Loucy (cell line): ENCODE data around the gene ICAM1.

Experiments
- H2AFZ ChIP-seq: fragments of 200-600 bp; sonication (generic); 2 replicates; pipeline ENCODE4 v1.6.0; 2016; ENCODE audit warnings: antibody characterized with exemption, mild to moderate bottlenecking, low read length, moderate library complexity
- H3F3A ChIP-seq: fragments of 200-600 bp; 2 replicates; pipeline ENCODE4 v1.6.0; 2016; ENCODE audit warnings: antibody characterized with exemption, low read depth, mild to moderate bottlenecking
- H3K27me3 ChIP-seq: fragments of 200-600 bp; sonication (generic); 2 replicates; pipeline ENCODE4 v1.6.1; 2014; ENCODE audit warnings: low read length, mild to moderate bottlenecking; ENCODE audit not compliant: insufficient read depth, poor library complexity, severe bottlenecking
- H3K36me3 ChIP-seq: fragments of 200-600 bp; sonication (generic); 2 replicates; pipeline ENCODE4 v1.6.1; 2016; ENCODE audit warnings: low read length; ENCODE audit not compliant: insufficient read depth
- H3K4me1 ChIP-seq: fragments of 200-600 bp; sonication (generic); 2 replicates; pipeline ENCODE4 v1.5.1; 2014; ENCODE audit warnings: low read length, mild to moderate bottlenecking; ENCODE audit not compliant: insufficient read depth, poor library complexity, severe bottlenecking
- H3K4me2 ChIP-seq: fragments of 200-600 bp; sonication (generic); 2 replicates; pipeline ENCODE4 v1.6.0; 2014; ENCODE audit warnings: antibody characterized with exemption, low read length, low read depth, mild to moderate bottlenecking; ENCODE audit not compliant: poor library complexity, severe bottlenecking
- H3K4me3 ChIP-seq: fragments of 200-600 bp; sonication (generic); 2 replicates; pipeline ENCODE4 v1.5.1; 2014; ENCODE audit warnings: low read length, mild to moderate bottlenecking, mixed read lengths; ENCODE audit not compliant: poor library complexity, severe bottlenecking
- H3K79me2 ChIP-seq: fragments of 200-600 bp; sonication (generic); 2 replicates; pipeline ENCODE4 v1.6.1; 2014; ENCODE audit warnings: low read length; ENCODE audit not compliant: insufficient read depth
- H3K9ac ChIP-seq: fragments of 200-600 bp; sonication (generic); 2 replicates; pipeline ENCODE4 v1.6.0; 2014; ENCODE audit warnings: mild to moderate bottlenecking, low read depth, low read length, moderate library complexity; ENCODE audit not compliant: poor library complexity, severe bottlenecking
- H3K9me2 ChIP-seq: fragments of 200-600 bp; sonication (generic); replicated peaks from 2 replicates; pipeline ENCODE4 v1.6.1; 2016; ENCODE audit warnings: low read depth, low read length, mixed read lengths
- H3K9me3 ChIP-seq: fragments of 200-600 bp; sonication (generic); 2 replicates; pipeline ENCODE4 v1.6.1; 2014; ENCODE audit warnings: mild to moderate bottlenecking, antibody characterized with exemption, low read length, low read depth; ENCODE audit not compliant: insufficient read depth
- H4K20me1 ChIP-seq: fragments of 200-600 bp; sonication (generic); 2 replicates; pipeline ENCODE4 v1.6.0; 2014; ENCODE audit warnings: antibody characterized with exemption, low read length, mild to moderate bottlenecking; ENCODE audit not compliant: insufficient read depth, poor library complexity, severe bottlenecking
- EZH2phosphoT487 ChIP-seq: fragments of 200-600 bp; IDR thresholded peaks from 2 replicates; pipeline ENCODE4 v1.6.1; 2018; ENCODE audit warnings: antibody characterized with exemption, mild to moderate bottlenecking, moderate library complexity, borderline replicate concordance
- TF ChIP-seq, protein P1 (sequence below): fragments of 200-600 bp; sonication (generic); conservative IDR thresholded peaks from 2 replicates; pipeline ENCODE4 v1.5.1; 2014; ENCODE audit warnings: mild to moderate bottlenecking, antibody characterized with exemption, low read length

Gene ICAM1

DNA sequence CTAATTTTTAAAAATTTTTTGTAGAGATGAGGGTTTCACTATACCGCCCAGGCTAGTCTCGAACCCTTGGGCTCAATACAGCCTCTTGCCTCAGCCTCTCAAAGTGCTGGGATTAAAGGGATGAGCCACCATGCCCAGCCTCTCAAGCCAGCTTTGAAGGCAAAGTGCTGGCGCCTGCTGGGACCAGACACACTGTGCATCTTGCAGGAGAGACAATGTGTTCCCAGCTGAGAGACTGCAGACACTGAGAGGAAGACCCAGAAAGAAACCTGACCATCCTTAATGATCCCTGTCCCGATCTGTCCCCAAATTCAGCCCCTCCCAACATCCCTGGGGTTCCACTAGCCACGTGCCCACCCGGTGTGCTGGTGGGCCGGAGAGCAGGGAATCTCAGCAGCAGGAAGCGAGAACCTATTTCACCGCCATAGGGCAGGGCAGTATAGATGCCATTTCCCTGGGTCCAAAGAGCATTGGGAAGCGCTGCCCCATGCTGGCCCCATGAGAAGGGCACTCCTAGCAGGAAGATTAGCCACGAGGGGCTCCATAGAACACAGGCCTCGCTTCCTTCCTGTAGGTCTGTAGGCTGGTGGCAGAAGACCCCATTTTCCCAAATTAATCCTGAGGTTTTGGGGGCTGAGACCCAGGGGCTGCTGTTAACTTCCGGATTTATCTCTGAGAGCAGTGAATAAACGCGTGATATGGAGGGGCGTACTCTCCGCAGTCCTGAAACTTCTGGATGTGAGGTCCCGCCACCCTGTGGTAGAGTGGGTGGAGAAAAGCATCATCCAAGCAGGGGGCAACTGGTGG lies 61.4 kb downstream of the ICAM1 start:
- H3K9me2 ChIP-seq: no peaks in the 10 kb centered on the region
- peaks cover 82% of the 10 kb centered on the region for H3K79me2 ChIP-seq
- H3K4me3 ChIP-seq: peak overlapping the region; percentile 87
- no peaks in the 10 kb centered on the region for H3K9me3 ChIP-seq
- peaks cover 21% of the 10 kb centered on the region for H3K4me1 ChIP-seq
- H3K9ac ChIP-seq: peak overlapping the region; percentile 81
- H3K36me3 ChIP-seq: peaks cover 34% of the 10 kb centered on the region
- 0 out of 2 replicates have a peak, but pooled peaks cover 7% of the 10 kb centered on the region for H3F3A ChIP-seq
- H3K27me3 ChIP-seq: no peaks in the 10 kb centered on the region
- TF ChIP-seq, protein P1, sequence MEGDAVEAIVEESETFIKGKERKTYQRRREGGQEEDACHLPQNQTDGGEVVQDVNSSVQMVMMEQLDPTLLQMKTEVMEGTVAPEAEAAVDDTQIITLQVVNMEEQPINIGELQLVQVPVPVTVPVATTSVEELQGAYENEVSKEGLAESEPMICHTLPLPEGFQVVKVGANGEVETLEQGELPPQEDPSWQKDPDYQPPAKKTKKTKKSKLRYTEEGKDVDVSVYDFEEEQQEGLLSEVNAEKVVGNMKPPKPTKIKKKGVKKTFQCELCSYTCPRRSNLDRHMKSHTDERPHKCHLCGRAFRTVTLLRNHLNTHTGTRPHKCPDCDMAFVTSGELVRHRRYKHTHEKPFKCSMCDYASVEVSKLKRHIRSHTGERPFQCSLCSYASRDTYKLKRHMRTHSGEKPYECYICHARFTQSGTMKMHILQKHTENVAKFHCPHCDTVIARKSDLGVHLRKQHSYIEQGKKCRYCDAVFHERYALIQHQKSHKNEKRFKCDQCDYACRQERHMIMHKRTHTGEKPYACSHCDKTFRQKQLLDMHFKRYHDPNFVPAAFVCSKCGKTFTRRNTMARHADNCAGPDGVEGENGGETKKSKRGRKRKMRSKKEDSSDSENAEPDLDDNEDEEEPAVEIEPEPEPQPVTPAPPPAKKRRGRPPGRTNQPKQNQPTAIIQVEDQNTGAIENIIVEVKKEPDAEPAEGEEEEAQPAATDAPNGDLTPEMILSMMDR: peak; percentile 20; the same call in 1 of the 2 replicates
- no peak for TF ChIP-seq EZH2phosphoT487
- H4K20me1 ChIP-seq: peaks cover 53% of the 10 kb centered on the region
- H3K4me2 ChIP-seq: peak overlapping the region; percentile 95
- H2AFZ ChIP-seq: no peak overlapping the region

DNA sequence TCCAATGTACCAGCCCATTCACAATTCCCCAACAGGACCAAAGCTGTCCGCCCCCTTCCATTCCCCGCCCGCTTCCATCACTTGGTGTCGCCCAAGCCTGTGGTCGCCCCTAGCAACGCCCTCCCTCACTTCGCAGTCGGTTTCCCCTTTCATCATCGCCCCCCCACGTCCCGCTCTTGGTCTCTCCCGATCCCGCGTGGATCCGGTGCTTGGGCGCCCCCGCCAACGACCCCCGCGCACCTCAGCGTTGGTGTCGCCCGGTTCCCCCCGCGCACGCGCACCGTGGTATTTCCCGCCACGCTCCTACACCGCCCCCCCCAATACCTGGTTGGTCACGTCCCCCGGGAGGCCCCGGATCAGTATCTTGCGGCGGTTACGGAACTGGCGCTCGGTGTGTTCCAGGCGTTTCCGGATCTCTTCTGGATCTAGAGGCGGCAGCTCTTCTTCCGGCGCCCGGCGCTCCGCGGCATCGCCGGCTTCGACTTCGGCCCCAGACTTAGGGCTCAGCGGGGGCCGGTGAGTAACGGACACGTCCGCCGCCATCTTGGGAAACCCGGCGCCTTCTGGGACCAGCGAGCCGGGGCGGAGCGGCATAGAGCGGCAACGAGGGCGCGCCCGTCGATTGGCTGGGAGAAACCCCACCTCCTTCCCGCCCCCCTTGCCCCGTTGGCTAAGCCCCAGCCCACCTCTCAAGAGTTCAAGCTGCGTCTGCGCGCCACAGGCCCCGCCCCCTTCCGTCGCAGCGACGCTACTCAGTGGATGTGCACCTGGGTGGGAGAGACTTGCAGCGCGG lies 62.2 kb downstream of the ICAM1 start, which contains the start of gene RAVER1:
Gene RAVER1 (minus strand): TSS at position 565 of the 793 bp plus-strand sequence. CDS start 22 bp downstream, at position 543.
- Histone ChIP-seq H3K4me2 (peak within 1 kb of the TSS; percentile 95), H3K36me3 (peaks cover 26% of the 10 kb centered on the region), H3F3A (0 out of 2 replicates have a peak, but pooled peaks cover 7% of the 10 kb centered on the region), H3K4me1 (peaks cover 22% of the 10 kb centered on the region), H3K27me3 (no peaks in the 10 kb centered on the region), H3K9me3 (no peaks in the 10 kb centered on the region), H2AFZ (peak within 1 kb of the TSS; percentile 49; the same call in 1 of the 2 replicates), H3K4me3 (peak within 1 kb of the TSS; percentile 87), H3K9me2 (no peaks in the 10 kb centered on the region), H3K9ac (peak within 1 kb of the TSS; percentile 81), H3K79me2 (peaks cover 74% of the 10 kb centered on the region), H4K20me1 (peaks cover 48% of the 10 kb centered on the region)
- TF ChIP-seq, protein P1: no peak
- TF ChIP-seq EZH2phosphoT487: no peak

DNA sequence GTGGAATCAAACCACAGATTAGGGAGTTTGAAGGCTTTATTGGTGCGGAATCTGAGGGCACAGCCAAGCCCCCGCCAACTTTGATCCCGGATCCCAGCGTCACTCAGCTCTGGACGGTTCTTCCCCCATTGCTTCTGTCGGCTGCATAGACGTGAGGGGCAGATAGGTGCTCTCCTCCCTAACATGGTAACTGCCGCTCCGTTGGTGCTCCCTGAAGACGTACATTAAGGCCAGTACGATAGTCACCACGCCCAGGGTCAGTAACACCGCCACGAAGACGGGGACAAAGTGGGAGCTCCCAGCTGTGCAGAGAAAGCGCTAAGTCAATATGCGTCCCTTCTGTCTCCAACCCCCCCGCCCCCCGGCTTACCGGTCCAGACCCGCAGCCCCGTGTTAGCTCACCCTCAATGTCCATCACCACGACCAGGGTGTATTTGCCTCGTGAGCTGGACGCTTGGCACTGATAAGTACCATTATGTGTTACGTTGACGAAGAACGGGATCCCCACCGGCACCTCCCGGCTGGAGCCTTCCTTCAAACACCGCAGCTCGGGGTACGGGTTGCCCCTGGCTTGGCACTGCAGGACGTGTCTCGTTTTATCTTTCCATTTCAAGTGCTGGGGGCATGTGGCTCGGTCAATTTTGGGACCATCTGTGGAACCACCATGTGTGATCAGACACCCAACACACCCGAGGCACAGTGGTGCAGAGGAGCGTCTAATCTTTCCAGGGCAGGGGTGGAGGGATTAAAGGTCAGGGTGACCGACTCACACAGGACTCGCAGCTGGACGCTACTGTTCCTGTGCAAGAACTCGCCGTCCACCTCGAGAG lies 63.1 kb downstream of the ICAM1 start:
- peaks cover 42% of the 10 kb centered on the region for H4K20me1 ChIP-seq
- no peaks in the 10 kb centered on the region for H3K9me3 ChIP-seq
- H3K4me1 ChIP-seq: peaks cover 30% of the 10 kb centered on the region
- H3K36me3 ChIP-seq: peaks cover 18% of the 10 kb centered on the region
- H3K9ac ChIP-seq: peak overlapping the region; percentile 81
- TF ChIP-seq EZH2phosphoT487: no peak
- TF ChIP-seq, protein P1: no peak
- peak overlapping the region; percentile 89 for H3K4me2 ChIP-seq
- H2AFZ ChIP-seq: no peak overlapping the region
- H3F3A ChIP-seq: 0 out of 2 replicates have a peak, but pooled peaks cover 7% of the 10 kb centered on the region
- no peaks in the 10 kb centered on the region for H3K27me3 ChIP-seq
- peaks cover 74% of the 10 kb centered on the region for H3K79me2 ChIP-seq
- no peaks in the 10 kb centered on the region for H3K9me2 ChIP-seq
- peak overlapping the region; percentile 87 for H3K4me3 ChIP-seq
